B cell (primary cell): ENCODE measurements around the gene DLG2. TPM values are rescaled to one million over a fixed set of nuclear protein-coding genes. Genes with fewer than 3 reads are reported as not detected.

Experiments
- ATAC-seq: fragments of 200-7000 bp; cut with Tn5 transposase; one replicate; pipeline ENCODE4 v1.10.0; 2021; ENCODE audit warnings: low read depth, mild to moderate bottlenecking, moderate number of reproducible peaks, moderate library complexity
- CTCF ChIA-PET: fragments of 350-600 bp; sonication (Branson Sonifier 250); formaldehyde crosslinking; loops from one replicate; lab custom pipeline; 2021; ENCODE audit warnings: antibody characterized with exemption, inconsistent platforms; lab: Charles Lee
- POLR2A ChIA-PET: fragments of 350-600 bp; sonication (Branson Sonifier 250); formaldehyde crosslinking; loops from one replicate; lab custom pipeline; 2021; ENCODE audit warnings: antibody characterized with exemption; lab: Charles Lee
- DNase-seq: peaks from one replicate; pipeline ENCODE4 v3.0.0; 2013
- H2AFZ ChIP-seq: 2 replicates; pipeline ENCODE4 v1.6.1; 2012; ENCODE audit warnings: mild to moderate bottlenecking, low read depth, low read length; ENCODE audit not compliant: insufficient read depth, poor library complexity, severe bottlenecking
- H3K27ac ChIP-seq, 2 donors: 1 replicate in 1 of 2; 2 replicates in 1 of 2; pipeline ENCODE4 v1.5.1; 2012 to 2013; ENCODE audit warnings: low read length in 2 of 2, mild to moderate bottlenecking in 2 of 2, moderate library complexity in 1 of 2
- H3K27me3 ChIP-seq, 4 experiments: fragments of 200-600 bp in 1 of 4; sonication (generic) in 1 of 4; replicated peaks in 1 of 4; 1 replicate in 2 of 4; 2 replicates in 2 of 4; pipeline versions ENCODE4 v1.6.1 to v1.7.0; 2013 to 2016; ENCODE audit warnings: low read length in 3 of 4, mild to moderate bottlenecking in 2 of 4, mixed read lengths in 1 of 4, moderate library complexity in 1 of 4; ENCODE audit not compliant: insufficient read depth in 4 of 4, control insufficient read depth in 3 of 4; ENCODE audit errors: control extremely low read depth in 1 of 4
- H3K36me3 ChIP-seq, 2 experiments: replicated peaks in 1 of 2; 1 replicate in 1 of 2; 2 replicates in 1 of 2; pipeline versions ENCODE4 v1.6.1 to v1.7.1; 2013; ENCODE audit warnings: low read length in 1 of 2; ENCODE audit not compliant: insufficient read depth in 2 of 2, control insufficient read depth in 1 of 2; ENCODE audit errors: control extremely low read depth in 1 of 2, extremely low read depth in 1 of 2
- H3K4me1 ChIP-seq, 2 donors: fragments of 200-600 bp in 1 of 2; sonication (generic) in 1 of 2; 1 replicate in 1 of 2; 2 replicates in 1 of 2; pipeline versions ENCODE4 v1.5.1 to v1.6.1; 2013 to 2017; ENCODE audit warnings: low read length in 2 of 2; ENCODE audit not compliant: control insufficient read depth in 2 of 2, insufficient read depth in 2 of 2
- H3K4me2 ChIP-seq: replicated peaks from 2 replicates; pipeline ENCODE3; 2012; ENCODE audit warnings: mild to moderate bottlenecking, low read depth, low read length; ENCODE audit not compliant: poor library complexity, severe bottlenecking
- H3K4me3 ChIP-seq, 5 experiments: fragments of 200-600 bp in 1 of 5; sonication (generic) in 1 of 5; 1 replicate in 3 of 5; 2 replicates in 2 of 5; pipeline versions ENCODE4 v1.5.1 to v1.7.0; 2011 to 2016; ENCODE audit warnings: low read length in 4 of 5, mild to moderate bottlenecking in 4 of 5, low read depth in 2 of 5, control low read depth in 1 of 5, moderate library complexity in 1 of 5; ENCODE audit not compliant: insufficient read depth in 1 of 5; ENCODE audit errors: control extremely low read depth in 1 of 5, extremely low read depth in 1 of 5
- H3K79me2 ChIP-seq: fragments of 200-600 bp; sonication (generic); one replicate; pipeline ENCODE4 v1.6.0; 2016; ENCODE audit warnings: low read length; ENCODE audit not compliant: control insufficient read depth, insufficient read depth
- H3K9ac ChIP-seq: fragments of 200-600 bp; sonication (generic); 2 replicates; pipeline ENCODE4 v1.6.1; 2017; ENCODE audit warnings: mild to moderate bottlenecking, low read length, moderate library complexity
- H3K9me3 ChIP-seq, 3 donors: one replicate each; pipeline versions ENCODE4 v1.6.1 to v1.7.1; 2013; ENCODE audit warnings: low read length in 2 of 3; ENCODE audit not compliant: control insufficient read depth in 2 of 3, insufficient read depth in 1 of 3; ENCODE audit errors: control extremely low read depth in 1 of 3
- H4K20me1 ChIP-seq: 2 replicates; pipeline ENCODE4 v1.6.0; 2012; ENCODE audit warnings: mild to moderate bottlenecking, low read length; ENCODE audit not compliant: insufficient read depth, control insufficient read depth, poor library complexity, severe bottlenecking
- H3K27ac Mint-ChIP-seq: one replicate; pipeline ENCODE4 v1.8.0; 2021; ENCODE audit warnings: mixed read lengths
- H3K27me3 Mint-ChIP-seq: one replicate; pipeline ENCODE4 v1.8.0; 2021; ENCODE audit warnings: mixed read lengths
- H3K4me1 Mint-ChIP-seq: one replicate; pipeline ENCODE4 v1.8.0; 2021; ENCODE audit warnings: mixed read lengths
- H3K4me3 Mint-ChIP-seq: one replicate; pipeline ENCODE4 v1.8.0; 2021; ENCODE audit warnings: mixed read lengths
- H3K9me3 Mint-ChIP-seq: one replicate; pipeline ENCODE4 v1.8.0; 2022; ENCODE audit warnings: mixed read lengths; ENCODE audit not compliant: insufficient read depth
- EZH2 ChIP-seq: IDR thresholded peaks from 2 replicates; pipeline ENCODE4 v1.6.1; 2012; ENCODE audit warnings: borderline replicate concordance, low read depth, mild to moderate bottlenecking, moderate library complexity, low read length; ENCODE audit not compliant: insufficient read depth, poor library complexity, severe bottlenecking
- WGBS: methylation state at CpG from one replicate; pipeline ENCODE4 v1.1.5; 2013; ENCODE audit warnings: missing lambda C conversion rate; ENCODE audit not compliant: insufficient coverage; 5-methylcytosine and 5-hydroxymethylcytosine counted together
- intact Hi-C: fragments of 100-400 bp; cut with micrococcal nuclease; formaldehyde crosslinking; loops from one replicate; pipeline ENCODE4 v1.10.0; 2022
- polyA plus RNA-seq: library from polyadenylated mRNA; depleted of rRNA; stranded (reverse); fragments of >200 nt; gene quantifications from 2 replicates; pipeline ENCODE4 v1.2.3, GENCODE V29; 2012
- total RNA-seq, 2 donors: library from RNA; stranded (reverse); fragments of 120-200 nt in 1 of 2; gene quantifications; 1 replicate in 1 of 2; 2 replicates in 1 of 2; pipeline versions ENCODE4 v1.2.3 to v1.2.4, GENCODE V29; 2013 to 2022
- TF ChIP-seq, protein P1 (sequence below): fragments of 200-600 bp; IDR thresholded peaks from one replicate; pipeline ENCODE4 v1.8.0; 2022; ENCODE audit warnings: antibody characterized with exemption, mild to moderate bottlenecking

The DLG2 gene
- total and polyA plus RNA-seq, 2 donors (not counting 1 experiment from before 2014, with no cell fraction given): 0.54 to 5.4 TPM

DNA sequence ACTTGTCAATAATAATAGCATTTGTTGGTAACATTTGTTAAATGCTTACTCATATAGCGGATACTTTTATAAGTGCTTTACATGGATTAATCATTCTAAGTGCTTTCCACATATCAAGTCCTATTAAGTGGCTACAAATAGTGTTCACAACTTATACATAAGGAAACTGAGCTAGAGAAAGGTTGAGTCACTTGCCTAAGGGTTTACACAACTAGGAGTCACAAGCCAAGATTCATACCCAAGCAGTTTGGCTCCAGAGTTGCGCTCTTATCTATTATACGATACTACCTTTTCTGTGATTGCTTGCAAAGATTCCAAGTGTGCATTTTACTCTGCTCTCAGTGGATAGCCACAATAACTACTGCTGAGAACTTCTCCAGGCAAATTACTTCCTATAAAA lies 2125.1 kb downstream of the DLG2 start:
- no peaks in the 10 kb centered on the region for H3K4me1 ChIP-seq
- intact Hi-C loops: no loop called here
- H3K27ac ChIP-seq: no peak overlapping the region

DNA sequence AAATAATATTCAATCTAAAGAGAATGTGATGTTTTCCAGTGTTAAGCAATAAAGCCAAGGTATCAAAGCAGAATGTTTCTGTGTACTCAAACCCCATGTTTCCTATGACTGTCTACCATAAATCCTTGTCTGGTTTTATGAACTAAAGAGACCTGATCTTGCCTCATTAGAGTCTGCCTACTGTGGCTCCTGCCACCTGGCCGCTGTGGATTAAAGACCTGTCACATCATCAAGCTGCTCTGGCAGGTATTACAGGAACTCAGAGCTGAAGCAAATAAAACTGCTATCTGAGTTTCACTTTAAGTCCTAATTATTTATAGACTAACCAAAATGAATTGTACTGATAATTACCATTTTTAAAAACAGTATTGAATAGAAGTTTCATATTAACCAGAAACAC lies 2133.2 kb downstream of the DLG2 start:
- H3K36me3 ChIP-seq: no peaks in the 10 kb centered on the region
- no peak overlapping the region for H3K9ac ChIP-seq
- POLR2A ChIA-PET: no interaction called here
- TF ChIP-seq, protein P1, sequence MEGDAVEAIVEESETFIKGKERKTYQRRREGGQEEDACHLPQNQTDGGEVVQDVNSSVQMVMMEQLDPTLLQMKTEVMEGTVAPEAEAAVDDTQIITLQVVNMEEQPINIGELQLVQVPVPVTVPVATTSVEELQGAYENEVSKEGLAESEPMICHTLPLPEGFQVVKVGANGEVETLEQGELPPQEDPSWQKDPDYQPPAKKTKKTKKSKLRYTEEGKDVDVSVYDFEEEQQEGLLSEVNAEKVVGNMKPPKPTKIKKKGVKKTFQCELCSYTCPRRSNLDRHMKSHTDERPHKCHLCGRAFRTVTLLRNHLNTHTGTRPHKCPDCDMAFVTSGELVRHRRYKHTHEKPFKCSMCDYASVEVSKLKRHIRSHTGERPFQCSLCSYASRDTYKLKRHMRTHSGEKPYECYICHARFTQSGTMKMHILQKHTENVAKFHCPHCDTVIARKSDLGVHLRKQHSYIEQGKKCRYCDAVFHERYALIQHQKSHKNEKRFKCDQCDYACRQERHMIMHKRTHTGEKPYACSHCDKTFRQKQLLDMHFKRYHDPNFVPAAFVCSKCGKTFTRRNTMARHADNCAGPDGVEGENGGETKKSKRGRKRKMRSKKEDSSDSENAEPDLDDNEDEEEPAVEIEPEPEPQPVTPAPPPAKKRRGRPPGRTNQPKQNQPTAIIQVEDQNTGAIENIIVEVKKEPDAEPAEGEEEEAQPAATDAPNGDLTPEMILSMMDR: no peak
- TF ChIP-seq EZH2: no peak
- Mint-ChIP-seq H3K4me1 (no peaks in the 10 kb centered on the region), H3K9me3 (no peaks in the 10 kb centered on the region), H3K27ac (no peak overlapping the region), H3K27me3 (peaks cover 18% of the 10 kb centered on the region), H3K4me3 (no peak overlapping the region)
- no peak overlapping the region for H3K4me3 ChIP-seq
- CTCF ChIA-PET: no interaction called here
- intact Hi-C loops: no loop called here
- H3K27ac ChIP-seq: no peak overlapping the region
- H3K4me2 ChIP-seq: no peak overlapping the region
- H4K20me1 ChIP-seq: no peaks in the 10 kb centered on the region
- ATAC-seq (no peak), DNase-seq (no peak)
- no peak overlapping the region for H2AFZ ChIP-seq
- no peaks in the 10 kb centered on the region for H3K4me1 ChIP-seq
- H3K79me2 ChIP-seq: no peaks in the 10 kb centered on the region
- no peaks in the 10 kb centered on the region for H3K27me3 ChIP-seq
- WGBS: 83% methylated on average over 1 of the region's 1 CpG
- H3K9me3 ChIP-seq: no peaks in the 10 kb centered on the region

More for the DNA sequence above, 2125.1 kb downstream of the DLG2 start:
- no peak for DNase-seq
- ChIA-PET POLR2A (no interaction called here), CTCF (no interaction called here)
- no peak overlapping the region for H2AFZ ChIP-seq
- H3K9me3 ChIP-seq: no peaks in the 10 kb centered on the region
- no peaks in the 10 kb centered on the region for H4K20me1 ChIP-seq
- 100% methylated on average over 2 of the region's 3 CpGs for WGBS
- Mint-ChIP-seq H3K9me3 (no peaks in the 10 kb centered on the region), H3K4me3 (no peak overlapping the region), H3K27ac (no peak overlapping the region), H3K27me3 (peaks cover 1% of the 10 kb centered on the region), H3K4me1 (no peaks in the 10 kb centered on the region)
- TF ChIP-seq EZH2: no peak
- TF ChIP-seq, protein P1: no peak
- H3K4me2 ChIP-seq: no peak overlapping the region
- H3K4me3 ChIP-seq: no peak overlapping the region
- no peak overlapping the region for H3K9ac ChIP-seq
- H3K27me3 ChIP-seq: no peaks in the 10 kb centered on the region
- no peaks in the 10 kb centered on the region for H3K79me2 ChIP-seq
- no peaks in the 10 kb centered on the region for H3K36me3 ChIP-seq
- ATAC-seq: no peak
